GM19397 (cell line): ENCODE results near the gene ROR1.

Experiments
- ATAC-seq: cut with Tn5 transposase; IDR thresholded peaks from one replicate; pipeline ENCODE4 v1.9.1; 2021; ENCODE audit warnings: mild to moderate bottlenecking, moderate library complexity; ENCODE audit not compliant: unreplicated experiment

The ROR1 gene

GRCh38 chr1:64124704-64125440 lies 351.1 kb downstream of the ROR1 start:
- no peak for ATAC-seq

- ATAC-seq, result no peak
These were observed 352.8 kb downstream of the ROR1 start for GRCh38 chr1:64126581-64126980.

GRCh38 chr1:64127297-64127696 lies 353.5 kb downstream of the ROR1 start:
- ATAC-seq, result no peak

DNA sequence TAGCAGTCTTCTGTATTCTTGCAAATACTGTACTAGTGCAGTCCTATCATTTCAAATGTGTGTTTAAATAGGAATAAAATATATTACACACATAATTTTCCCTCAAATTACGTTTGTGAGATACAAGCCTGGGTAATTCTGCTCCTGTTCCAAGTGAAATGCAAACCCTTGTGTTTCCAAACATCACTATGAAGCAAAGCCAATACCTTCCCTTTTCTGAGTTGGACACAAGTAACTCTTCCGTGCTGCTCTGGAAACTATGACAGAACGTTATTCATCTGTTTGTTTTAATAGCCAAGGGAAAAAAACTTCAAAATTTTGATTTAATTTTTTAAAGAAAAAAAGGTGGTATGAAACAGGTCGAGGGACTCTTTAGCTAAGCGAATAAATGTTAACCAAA lies 355.9 kb downstream of the ROR1 start:
- no peak for ATAC-seq

GRCh38 chr1:64131155-64131554 lies 357.3 kb downstream of the ROR1 start:
- no peak for ATAC-seq

DNA sequence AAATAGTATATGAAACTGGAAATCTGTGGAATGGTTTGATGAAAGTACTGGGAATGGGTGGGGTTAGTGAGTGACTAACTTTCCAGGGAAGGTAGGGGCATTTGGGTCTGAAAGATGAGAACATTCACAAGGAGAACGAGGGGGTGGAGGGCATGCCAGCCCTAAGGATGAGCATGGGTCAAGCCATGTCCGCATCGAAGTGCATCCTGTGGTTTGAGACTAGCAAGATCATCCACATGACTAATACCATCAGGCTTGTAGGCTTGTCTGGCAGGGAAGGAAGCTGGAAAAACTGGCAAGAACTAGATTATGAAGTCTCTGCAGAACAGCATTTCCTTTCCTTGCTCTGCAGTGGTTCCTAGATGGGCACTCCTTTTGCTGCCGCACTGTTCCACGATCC lies 359.2 kb downstream of the ROR1 start:
- ATAC-seq, result no peak

- no peak for ATAC-seq
These were observed 361.8 kb downstream of the ROR1 start for GRCh38 chr1:64135462-64136223.

GRCh38 chr1:64136296-64136695 lies 362.5 kb downstream of the ROR1 start:
- no peak for ATAC-seq

DNA sequence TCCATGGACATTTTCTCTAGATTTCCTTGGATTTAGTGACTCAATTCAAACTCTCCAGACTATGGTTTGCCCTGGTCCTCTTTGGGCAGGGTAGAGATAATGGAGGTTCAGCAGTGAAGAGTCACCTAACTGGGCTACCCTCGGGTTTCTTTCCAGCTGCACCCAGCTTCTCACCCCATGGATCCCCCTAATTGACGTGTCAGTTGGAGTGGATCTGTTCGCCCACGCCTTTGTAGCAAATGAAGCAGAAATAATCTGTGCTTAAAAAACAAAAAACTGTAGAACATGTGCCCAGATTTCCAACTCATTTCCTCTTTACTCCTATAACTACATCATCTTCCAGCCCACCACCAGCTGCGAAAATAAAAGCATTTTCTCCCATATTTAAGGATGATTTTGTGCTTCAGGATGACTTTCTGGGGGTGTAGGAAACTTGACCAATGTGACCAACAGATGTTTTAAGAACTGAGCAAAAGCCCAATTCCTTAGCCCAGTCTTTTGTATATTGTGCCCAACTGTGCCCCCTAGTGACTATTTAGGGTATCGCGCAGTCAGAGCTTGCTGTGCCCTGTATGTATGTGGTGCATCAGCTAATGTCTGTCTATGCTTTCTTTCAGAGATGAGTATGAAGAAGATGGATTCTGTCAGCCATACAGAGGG lies 363.1 kb downstream of the ROR1 start:
- peak; percentile 64 for ATAC-seq

GRCh38 chr1:64137412-64137803 lies 363.6 kb downstream of the ROR1 start:
- no peak for ATAC-seq

- ATAC-seq, result no peak
These were observed 366.1 kb downstream of the ROR1 start for GRCh38 chr1:64139877-64140276.

DNA sequence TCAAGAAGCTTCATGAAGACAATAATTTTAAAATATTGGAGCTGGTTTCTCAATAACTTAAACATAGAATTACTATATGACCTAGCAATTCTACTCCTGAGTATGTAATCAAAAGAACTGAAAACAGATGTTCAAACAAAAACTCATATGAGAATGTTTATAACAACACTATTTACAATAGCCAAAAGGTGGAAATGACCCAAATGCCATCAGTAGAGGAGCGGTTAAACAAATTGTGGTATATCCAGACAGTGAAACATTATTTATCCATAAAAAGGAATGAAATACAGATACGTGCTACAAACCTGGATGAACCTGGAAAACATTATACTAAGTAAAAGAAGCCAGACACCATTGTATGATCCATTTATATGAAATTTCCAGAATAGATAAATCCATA lies 366.8 kb downstream of the ROR1 start:
- ATAC-seq, result no peak

DNA sequence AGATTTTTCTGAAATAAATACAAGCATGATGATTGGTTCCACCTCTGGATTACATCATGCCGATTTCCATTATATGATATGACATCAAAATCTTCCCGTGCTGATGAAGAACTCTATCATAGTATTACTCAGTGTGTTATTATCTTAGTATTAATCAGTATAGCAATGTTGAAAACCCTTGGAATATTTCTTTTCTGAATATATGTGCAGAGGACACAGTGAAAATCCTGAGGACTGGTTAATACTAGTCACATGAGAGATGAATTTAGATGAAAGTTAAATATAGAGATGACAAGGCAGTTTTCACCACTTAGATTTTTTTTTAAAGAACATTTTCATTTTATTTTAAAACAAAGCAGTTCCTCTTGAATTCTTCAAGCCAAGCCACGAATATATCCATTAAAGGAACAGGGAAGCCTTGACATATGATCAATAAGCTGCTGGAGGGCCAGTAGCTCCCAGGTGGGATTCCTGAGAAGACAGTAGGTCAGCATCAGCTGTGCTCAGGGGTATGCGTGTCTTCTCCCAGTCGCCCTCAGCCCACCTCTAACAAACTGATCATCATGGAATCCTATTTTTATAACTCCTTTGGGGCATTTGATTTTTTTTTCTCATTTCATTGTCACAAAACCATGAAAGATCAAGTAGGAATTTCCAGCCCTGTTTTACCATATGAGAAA lies 373.4 kb downstream of the ROR1 start:
- no peak for ATAC-seq

DNA sequence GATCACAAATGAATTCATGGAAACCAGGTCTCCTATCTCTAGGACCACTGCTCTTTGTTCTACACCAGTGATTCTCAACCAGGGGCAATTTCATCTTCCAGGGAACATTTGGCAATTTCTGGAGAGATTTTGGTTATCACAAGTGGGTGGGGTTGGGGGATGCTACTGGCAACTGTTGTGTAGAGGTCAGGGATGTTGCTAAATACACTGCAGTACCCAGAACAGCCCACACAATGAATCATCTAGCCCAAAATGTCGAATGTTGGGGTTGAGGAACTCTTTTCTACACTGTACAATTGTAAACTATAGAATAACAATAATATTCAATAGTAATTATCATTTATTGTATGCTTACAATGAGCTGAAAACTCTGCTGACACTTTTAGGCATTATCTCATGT lies 373.9 kb downstream of the ROR1 start:
- no peak for ATAC-seq

GRCh38 chr1:64150266-64150665 lies 376.4 kb downstream of the ROR1 start:
- no peak for ATAC-seq

GRCh38 chr1:64150729-64151230 lies 377.0 kb downstream of the ROR1 start:
- no peak for ATAC-seq

- no peak for ATAC-seq
These were observed 381.5 kb downstream of the ROR1 start for GRCh38 chr1:64155278-64155677.

DNA sequence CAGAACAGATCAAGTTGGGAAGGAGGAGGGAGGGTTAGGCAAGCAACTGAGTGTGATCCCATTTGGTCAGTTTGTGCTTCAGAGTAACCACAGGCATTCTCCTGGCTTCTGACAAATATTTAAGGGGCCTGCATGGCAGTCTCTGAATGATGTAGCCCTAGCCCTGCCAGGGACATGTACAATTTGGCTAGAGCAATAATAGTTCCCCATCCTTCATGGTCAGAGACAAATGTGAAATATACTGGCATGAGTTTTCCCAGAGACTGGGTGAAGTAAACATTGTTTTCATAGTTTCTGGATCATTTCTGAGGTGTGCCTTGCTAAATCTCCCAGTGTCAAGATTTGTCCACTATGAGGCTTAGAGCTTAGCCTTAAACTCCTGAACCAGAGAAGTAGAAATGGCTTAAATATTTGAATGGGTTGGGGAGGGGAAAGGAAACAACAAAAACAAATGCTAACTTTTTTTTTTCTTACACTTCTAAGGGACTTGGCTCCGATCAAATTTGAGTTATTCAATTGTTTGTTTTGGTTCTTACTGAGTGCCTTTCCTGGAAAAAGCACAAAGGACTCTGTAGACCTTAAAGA lies 387.6 kb downstream of the ROR1 start:
- ATAC-seq, result no peak

GRCh38 chr1:64162151-64162550 lies 388.3 kb downstream of the ROR1 start:
- ATAC-seq, result no peak

- ATAC-seq, result no peak
These were observed 389.0 kb downstream of the ROR1 start for GRCh38 chr1:64162804-64163203.

DNA sequence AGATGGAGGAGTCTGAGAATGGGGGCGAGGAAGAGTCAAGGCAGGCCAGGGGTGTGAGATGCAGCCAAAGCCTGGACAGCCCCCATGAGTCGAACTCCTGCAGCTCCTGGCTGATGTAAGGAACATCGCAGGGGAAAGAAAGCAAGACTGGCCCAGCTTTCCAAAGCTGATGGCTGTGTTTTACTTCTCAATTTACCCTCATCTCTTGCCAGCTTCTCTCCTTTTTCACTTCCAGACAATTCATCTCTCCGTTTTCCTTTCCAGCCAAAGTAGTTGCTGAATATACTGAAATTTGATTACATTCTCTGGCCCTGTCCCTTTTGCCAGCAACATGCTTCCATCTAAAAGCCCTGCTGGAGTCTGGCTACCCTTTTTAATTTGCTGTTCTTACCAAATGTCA lies 389.6 kb downstream of the ROR1 start:
- ATAC-seq, result no peak
